Panc1 (cell line): ENCODE data around the gene EPC1. TPM values are rescaled to one million over a fixed set of nuclear protein-coding genes. Genes with fewer than 3 reads are reported as not detected.

Experiments used
- ATAC-seq: fragments of 200-7000 bp; cut with Tn5 transposase; 2 replicates; pipeline ENCODE4 v1.9.1; 2020; ENCODE audit warnings: mild to moderate bottlenecking, moderate library complexity
- BruUV-seq: library from RNA; stranded (reverse); fragments of 400-500 nt; replicated peaks from 2 replicates; lab custom pipeline; 2021; lab: Mats Ljungman, UMichigan
- CTCF ChIA-PET: fragments of 300-600 bp; sonication (Branson Sonifier 250); formaldehyde crosslinking; loops from one replicate; lab custom pipeline; 2022; ENCODE audit warnings: antibody characterized with exemption; lab: Charles Lee
- POLR2A ChIA-PET: fragments of 300-600 bp; sonication (Branson Sonifier 250); formaldehyde crosslinking; loops from one replicate; lab custom pipeline; 2022; ENCODE audit warnings: antibody characterized with exemption; lab: Charles Lee
- DNase-seq: peaks from one replicate; pipeline ENCODE4 v3.0.0-alpha.2; 2010; ENCODE audit warnings: low read depth, low spot score
- H3K27ac ChIP-seq: 2 replicates; pipeline ENCODE4 v1.5.1; 2011; ENCODE audit warnings: mild to moderate bottlenecking, low read length, inconsistent platforms
- H3K27me3 ChIP-seq: fragments of 200-500 bp; sonication (Bioruptor generic); 2 replicates; pipeline ENCODE4 v1.6.0; 2014; ENCODE audit warnings: low read length, inconsistent platforms; ENCODE audit not compliant: control insufficient read depth, insufficient read depth
- H3K36me3 ChIP-seq: fragments of 200-500 bp; sonication (Bioruptor generic); 2 replicates; pipeline ENCODE4 v1.5.1; 2014; ENCODE audit warnings: inconsistent platforms, mild to moderate bottlenecking, low read length, moderate library complexity; ENCODE audit not compliant: control insufficient read depth, insufficient read depth
- H3K4me1 ChIP-seq: 2 replicates; pipeline ENCODE4 v1.5.1; 2011; ENCODE audit warnings: inconsistent platforms, mild to moderate bottlenecking, low read length, moderate library complexity; ENCODE audit not compliant: control insufficient read depth, insufficient read depth
- H3K4me3 ChIP-seq, 2 experiments: 2 replicates each; pipeline ENCODE4 v1.5.1; 2011 to 2012; ENCODE audit warnings: low read depth in 2 of 2, low read length in 2 of 2, mild to moderate bottlenecking in 2 of 2, inconsistent platforms in 1 of 2, moderate library complexity in 1 of 2
- H3K9me3 ChIP-seq: fragments of 200-500 bp; sonication (Bioruptor generic); 2 replicates; pipeline ENCODE4 v1.5.1; 2014; ENCODE audit warnings: low read depth, mild to moderate bottlenecking, inconsistent platforms, low read length, moderate library complexity; ENCODE audit not compliant: control insufficient read depth, insufficient read depth
- POLR2AphosphoS5 ChIP-seq: IDR thresholded peaks from 2 replicates; pipeline ENCODE4 v1.6.1; 2012; ENCODE audit warnings: mild to moderate bottlenecking, low read depth, low read length, moderate library complexity
- REST ChIP-seq, 2 experiments: IDR thresholded peaks; 2 replicates each; pipeline ENCODE4 v1.6.1; 2011 to 2012; ENCODE audit warnings: low read depth in 2 of 2, control low read depth in 1 of 2, low read length in 1 of 2, mild to moderate bottlenecking in 1 of 2, moderate library complexity in 1 of 2; ENCODE audit not compliant: insufficient read depth in 1 of 2
- SIN3A ChIP-seq: IDR thresholded peaks from 2 replicates; pipeline ENCODE4 v1.6.1; 2012; ENCODE audit warnings: low read depth, mild to moderate bottlenecking, low read length, moderate library complexity, borderline replicate concordance; ENCODE audit not compliant: insufficient read depth
- TCF7L2 ChIP-seq: IDR thresholded peaks from 2 replicates; pipeline ENCODE4 v1.6.1; 2011; ENCODE audit warnings: mild to moderate bottlenecking, low read depth, low read length, inconsistent platforms
- in situ Hi-C: cut with HindIII; loops from 2 replicates; pipeline ENCODE4 v1.10.0; 2016; ENCODE audit warnings: low sequenced_read_pairs, low pct_unique_long_range_greater_than_20kb
- intact Hi-C: fragments of 100-400 bp; cut with micrococcal nuclease; formaldehyde crosslinking; loops from one replicate; pipeline ENCODE4 v1.10.0; 2022; ENCODE audit not compliant: unreplicated experiment
- total RNA-seq: library from RNA; stranded (reverse); gene quantifications from one replicate; pipeline ENCODE4 v1.2.1, GENCODE V29; 2021; ENCODE audit not compliant: unreplicated experiment
- TF ChIP-seq, protein P1 (sequence below): fragments of 450-650 bp; IDR thresholded peaks from 2 replicates; pipeline ENCODE4 v1.5.1; 2017; ENCODE audit warnings: mild to moderate bottlenecking

EPC1 gene
- total RNA-seq, 1 experiment from 2014 or later, result 18.4 TPM

GRCh38 chr10:32253821-32254220 is 93.1 kb downstream of the EPC1 start:
- in situ Hi-C loops (no loop called here), intact Hi-C loops (no loop called here)
- no peaks in the 10 kb centered on the region for H3K4me1 ChIP-seq
- no peaks in the 10 kb centered on the region for H3K36me3 ChIP-seq
- ChIA-PET POLR2A (no interaction called here), CTCF (no interaction called here)
- no peaks in the 10 kb centered on the region for H3K27me3 ChIP-seq
- BruUV-seq, result no TSS peak
- no peak for TF ChIP-seq SIN3A
- TF ChIP-seq POLR2AphosphoS5, result no peak
- TF ChIP-seq REST (IDR thresholded peaks at IDR 0.05; ENCODE audit: insufficient read depth in 1 of 2, low read depth in 2 of 2, low read length in 1 of 2), result no peak
- TF ChIP-seq, protein P1, sequence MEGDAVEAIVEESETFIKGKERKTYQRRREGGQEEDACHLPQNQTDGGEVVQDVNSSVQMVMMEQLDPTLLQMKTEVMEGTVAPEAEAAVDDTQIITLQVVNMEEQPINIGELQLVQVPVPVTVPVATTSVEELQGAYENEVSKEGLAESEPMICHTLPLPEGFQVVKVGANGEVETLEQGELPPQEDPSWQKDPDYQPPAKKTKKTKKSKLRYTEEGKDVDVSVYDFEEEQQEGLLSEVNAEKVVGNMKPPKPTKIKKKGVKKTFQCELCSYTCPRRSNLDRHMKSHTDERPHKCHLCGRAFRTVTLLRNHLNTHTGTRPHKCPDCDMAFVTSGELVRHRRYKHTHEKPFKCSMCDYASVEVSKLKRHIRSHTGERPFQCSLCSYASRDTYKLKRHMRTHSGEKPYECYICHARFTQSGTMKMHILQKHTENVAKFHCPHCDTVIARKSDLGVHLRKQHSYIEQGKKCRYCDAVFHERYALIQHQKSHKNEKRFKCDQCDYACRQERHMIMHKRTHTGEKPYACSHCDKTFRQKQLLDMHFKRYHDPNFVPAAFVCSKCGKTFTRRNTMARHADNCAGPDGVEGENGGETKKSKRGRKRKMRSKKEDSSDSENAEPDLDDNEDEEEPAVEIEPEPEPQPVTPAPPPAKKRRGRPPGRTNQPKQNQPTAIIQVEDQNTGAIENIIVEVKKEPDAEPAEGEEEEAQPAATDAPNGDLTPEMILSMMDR, result no peak
- TF ChIP-seq TCF7L2, result no peak
- no peak; the same call in 1 of the 2 replicates for ATAC-seq
- no peak overlapping the region for H3K4me3 ChIP-seq
- H3K27ac ChIP-seq, result no peak overlapping the region
- DNase-seq, result no peak
- H3K9me3 ChIP-seq, result no peaks in the 10 kb centered on the region

DNA sequence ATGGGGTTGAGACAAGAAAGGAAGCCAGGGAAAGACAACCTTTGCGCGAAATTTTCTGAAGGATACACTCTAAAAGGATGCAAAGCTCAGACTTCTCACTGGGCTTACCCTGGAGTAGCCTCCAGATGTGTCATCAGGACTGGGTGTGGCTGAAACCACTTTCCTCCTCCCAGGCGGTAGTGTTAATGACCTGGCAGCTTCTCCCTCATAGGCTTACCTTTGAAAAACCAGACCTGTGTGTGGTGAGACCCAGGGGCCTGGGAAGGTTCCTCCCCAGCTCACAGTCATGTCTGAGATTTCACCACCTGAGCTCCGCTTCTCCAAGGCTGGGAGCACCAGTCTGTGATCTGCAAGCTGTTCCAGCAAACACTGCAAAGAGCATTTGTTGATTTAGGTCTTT is 93.7 kb downstream of the EPC1 start:
- no TSS peak for BruUV-seq
- in situ Hi-C loops, result no loop called here
- CTCF ChIA-PET, result no interaction called here

More for the DNA sequence above, 93.7 kb downstream of the EPC1 start:
- DNase-seq (no peak), ATAC-seq (no peak)
- POLR2A ChIA-PET, result no interaction called here
- Histone ChIP-seq H3K4me1 (no peaks in the 10 kb centered on the region), H3K27ac (no peak overlapping the region), H3K9me3 (no peaks in the 10 kb centered on the region), H3K27me3 (no peaks in the 10 kb centered on the region), H3K4me3 (no peak overlapping the region), H3K36me3 (no peaks in the 10 kb centered on the region)
- intact Hi-C loops, result no loop called here
- TF ChIP-seq, protein P1, result no peak
- no peak for TF ChIP-seq TCF7L2
- TF ChIP-seq REST (IDR thresholded peaks at IDR 0.05; ENCODE audit: insufficient read depth in 1 of 2, low read depth in 2 of 2, low read length in 1 of 2), result no peak
- TF ChIP-seq SIN3A, result no peak
- no peak for TF ChIP-seq POLR2AphosphoS5
